Measurements from ENCODE around the gene ORAI1.
"Not testable (repeated sequence)": the region's sequence is repeated elsewhere in the genome, so short reads cannot be mapped to it uniquely, and the experiment has no call there.

ORAI1 gene

DNA sequence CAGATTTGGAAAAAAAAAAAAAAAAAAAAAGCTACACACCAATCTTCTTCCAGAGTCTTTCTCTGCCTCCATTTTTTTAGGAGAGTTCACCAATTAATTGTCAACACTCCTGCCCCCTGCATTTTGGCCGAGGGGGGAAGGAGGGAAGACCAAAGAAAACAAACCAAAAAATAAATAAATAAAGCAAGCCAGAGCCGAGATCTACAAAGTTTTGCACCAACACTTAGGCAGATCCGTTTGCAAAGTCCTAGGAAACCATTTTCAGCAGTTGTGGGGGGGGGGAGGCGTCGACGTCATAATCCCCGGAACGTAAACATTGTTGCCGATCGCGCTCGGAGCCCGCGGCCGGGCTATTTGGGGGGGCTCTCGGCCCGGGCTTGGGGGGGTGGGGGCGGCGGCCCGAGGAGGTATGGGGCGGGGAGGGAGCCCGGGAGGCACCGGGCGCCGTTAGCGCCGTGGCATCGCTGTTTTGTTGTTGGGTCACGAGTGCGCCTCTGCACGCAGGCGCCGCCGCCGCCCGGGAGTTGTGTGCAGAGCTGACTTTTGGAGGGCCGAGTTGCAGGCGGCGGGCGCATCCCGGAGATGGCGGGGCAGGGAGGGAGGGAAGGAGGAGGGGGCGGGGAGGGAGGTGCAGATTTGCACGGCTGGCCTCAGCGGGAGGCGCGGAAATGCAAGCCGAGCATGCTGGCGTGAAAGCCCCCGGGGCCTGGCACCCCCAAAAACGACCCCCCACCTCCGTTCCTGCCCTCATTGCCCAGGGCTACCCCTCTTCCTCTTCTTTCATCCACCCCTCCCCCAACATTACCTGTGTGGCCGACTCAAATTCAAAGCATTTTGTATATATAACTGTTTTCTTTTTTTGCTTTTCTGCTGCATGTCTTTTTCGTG, 46.1 kb upstream of the ORAI1 start:
- no peak for DNase-seq (ENCODE audit: low read depth, low spot score)
- Histone ChIP-seq H3K9me3 (ENCODE audit: insufficient read depth, low read length) (no peaks in the 10 kb centered on the region), H3K4me1 (ENCODE audit: insufficient read depth, insufficient read length) (peaks cover 9% of the 10 kb centered on the region), H3K27me3 (ENCODE audit: insufficient read depth, insufficient read length) (no peaks in the 10 kb centered on the region), H3K4me3 (ENCODE audit: insufficient read length, low read depth) (peak overlapping the region; percentile 81), H3K36me3 (ENCODE audit: insufficient read depth, insufficient read length, low read length) (peaks cover 8% of the 10 kb centered on the region), H3K9ac (ENCODE audit: insufficient read length, low read depth) (peak overlapping the region; percentile 99)
- no peak for TF ChIP-seq YY1 (IDR thresholded peaks at IDR 0.05; ENCODE audit: insufficient read depth, insufficient read length)
- TF ChIP-seq SUZ12 (IDR thresholded peaks at IDR 0.05; ENCODE audit: extremely low read depth, insufficient read depth, insufficient read length), result no peak
- no peak for TF ChIP-seq ZNF274 (IDR thresholded peaks at IDR 0.05; ENCODE audit: low read depth, low read length)

DNA sequence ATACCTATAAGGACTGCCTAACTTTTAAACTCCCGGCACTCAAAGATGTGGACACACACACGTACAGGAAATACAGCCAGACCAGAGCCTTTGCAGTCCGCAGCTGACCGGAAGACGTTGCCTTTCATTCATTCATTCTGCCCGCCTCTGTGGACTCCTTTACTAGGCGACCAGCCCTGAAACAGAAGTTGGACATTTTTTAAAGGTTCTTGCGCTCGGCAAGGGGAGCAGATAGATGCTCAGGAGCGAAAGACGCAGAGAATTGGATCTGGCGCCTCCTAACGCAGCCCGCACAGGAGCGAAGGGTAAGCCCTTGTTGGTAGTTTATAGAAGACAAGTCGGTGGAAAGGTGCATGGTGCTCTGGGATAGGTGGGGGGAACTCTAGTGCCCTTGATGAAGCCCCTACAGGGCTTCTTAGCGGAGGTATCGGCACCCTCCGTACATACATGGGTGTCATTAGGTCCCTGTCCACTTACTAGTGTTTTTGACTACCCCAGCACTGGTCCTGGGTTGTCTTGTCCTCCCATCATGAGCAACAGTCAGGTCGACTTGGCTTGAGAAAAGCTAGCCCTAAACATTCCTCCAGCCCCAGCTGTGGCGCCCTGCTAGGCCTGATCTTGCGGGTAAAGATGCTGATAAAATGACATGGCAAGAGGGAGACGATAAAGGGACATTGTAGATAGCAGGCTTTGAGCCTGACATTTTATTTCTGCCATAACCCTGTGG, 45.2 kb upstream of the ORAI1 start, which contains the start of gene KDM2B:
Gene KDM2B, minus strand, starts transcription at position 65 of the 727 bp plus-strand sequence. CDS start 112 bp downstream, outside the sequence.
- TF ChIP-seq ZNF274 (IDR thresholded peaks at IDR 0.05; ENCODE audit: low read depth, low read length), result no peak
- TF ChIP-seq SUZ12 (IDR thresholded peaks at IDR 0.05; ENCODE audit: extremely low read depth, insufficient read depth, insufficient read length), result no peak
- no peak for TF ChIP-seq YY1 (IDR thresholded peaks at IDR 0.05; ENCODE audit: insufficient read depth, insufficient read length)
- Histone ChIP-seq H3K27me3 (ENCODE audit: insufficient read depth, insufficient read length) (no peaks in the 10 kb centered on the region), H3K36me3 (ENCODE audit: insufficient read depth, insufficient read length, low read length) (no peaks in the 10 kb centered on the region), H3K4me3 (ENCODE audit: insufficient read length, low read depth) (peak within 1 kb of the TSS; percentile 81), H3K9me3 (ENCODE audit: insufficient read depth, low read length) (no peaks in the 10 kb centered on the region), H3K9ac (ENCODE audit: insufficient read length, low read depth) (peak within 1 kb of the TSS; percentile 99), H3K4me1 (ENCODE audit: insufficient read depth, insufficient read length) (peaks cover 6% of the 10 kb centered on the region)
- no peak for DNase-seq (ENCODE audit: low read depth, low spot score)

DNA sequence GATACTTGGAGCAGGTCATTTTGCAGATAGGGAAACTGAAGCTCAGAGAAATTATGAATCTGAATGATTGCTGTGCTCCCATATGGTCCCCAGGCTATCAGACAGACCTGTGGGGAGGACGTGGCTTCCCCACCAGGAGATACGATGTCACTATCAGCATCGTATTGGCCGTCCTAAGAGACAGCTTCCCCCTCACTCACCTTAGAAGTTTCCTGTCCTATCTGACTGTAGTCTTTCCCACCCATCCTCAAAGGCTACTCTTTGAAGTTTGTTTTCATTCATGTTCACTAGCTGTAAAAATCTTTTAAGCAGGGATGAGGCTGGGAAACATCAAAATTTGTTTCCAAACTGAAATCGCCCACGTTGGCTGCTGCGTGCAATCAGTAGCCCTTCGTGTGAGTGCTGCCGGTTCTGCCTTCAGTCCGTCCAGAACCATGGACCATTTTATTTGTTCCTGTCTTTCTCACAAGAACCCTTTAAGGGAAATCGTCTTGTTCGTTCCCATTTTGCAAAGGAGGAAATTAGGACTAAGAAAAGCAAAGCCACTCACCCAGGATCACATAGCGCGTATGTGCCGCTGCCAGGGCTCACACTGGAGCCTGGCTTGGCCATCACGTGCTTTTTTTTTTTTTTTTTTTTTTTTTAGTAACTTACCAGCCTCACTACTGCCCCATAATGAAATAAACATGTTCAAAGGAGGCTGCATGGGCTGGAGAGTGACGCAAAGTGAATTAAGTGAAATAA, 44.5 kb upstream of the ORAI1 start:
- peak overlapping the region; percentile 57 for H3K4me3 ChIP-seq (ENCODE audit: insufficient read length, low read depth)
- no peaks in the 10 kb centered on the region for H3K27me3 ChIP-seq (ENCODE audit: insufficient read depth, insufficient read length)
- peak overlapping the region; percentile 87 for H3K9ac ChIP-seq (ENCODE audit: insufficient read length, low read depth)
- TF ChIP-seq YY1 (IDR thresholded peaks at IDR 0.05; ENCODE audit: insufficient read depth, insufficient read length) (no peak), ZNF274 (IDR thresholded peaks at IDR 0.05; ENCODE audit: low read depth, low read length) (no peak), SUZ12 (IDR thresholded peaks at IDR 0.05; ENCODE audit: extremely low read depth, insufficient read depth, insufficient read length) (no peak)
- H3K4me1 ChIP-seq (ENCODE audit: insufficient read depth, insufficient read length), result peaks cover 3% of the 10 kb centered on the region
- no peak for DNase-seq (ENCODE audit: low read depth, low spot score)
- no peaks in the 10 kb centered on the region for H3K9me3 ChIP-seq (ENCODE audit: insufficient read depth, low read length)
- H3K36me3 ChIP-seq (ENCODE audit: insufficient read depth, insufficient read length, low read length), result no peaks in the 10 kb centered on the region

DNA sequence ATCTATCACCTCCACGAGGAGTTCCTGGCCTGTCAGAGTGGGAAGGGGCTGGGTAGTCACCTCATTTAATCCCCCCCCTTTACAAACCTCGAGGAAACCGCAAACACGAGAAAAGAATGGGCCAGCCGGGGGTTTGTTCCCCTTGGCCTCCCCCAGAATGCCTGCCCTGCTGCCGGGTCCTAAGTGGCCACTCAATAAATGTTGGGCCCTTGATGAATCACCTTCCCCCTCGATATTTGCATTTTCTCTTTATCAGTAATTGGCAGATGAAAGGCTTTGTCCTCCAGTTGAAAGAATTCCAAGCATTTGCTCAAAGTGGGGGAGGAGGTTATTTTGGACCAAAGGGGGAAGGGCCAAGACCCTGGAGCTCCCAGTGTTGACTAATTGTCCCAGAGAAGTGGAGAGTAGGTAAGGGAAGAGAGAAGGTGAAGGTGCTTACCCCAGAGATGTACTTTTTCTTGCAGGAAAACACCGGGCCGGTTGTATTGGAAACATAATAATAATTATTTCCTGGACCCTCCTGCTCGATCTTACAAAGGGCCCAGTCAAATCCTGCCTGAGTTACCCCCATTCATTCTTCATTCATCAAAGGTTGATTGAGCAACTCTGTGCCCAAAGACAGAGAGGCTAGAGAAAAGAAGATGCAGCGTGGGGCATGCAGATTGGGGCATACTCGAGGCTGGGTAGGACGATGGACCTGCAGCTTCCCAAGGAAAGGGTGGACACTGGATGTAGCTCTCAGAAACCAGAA, 43.6 kb upstream of the ORAI1 start:
- TF ChIP-seq YY1 (IDR thresholded peaks at IDR 0.05; ENCODE audit: insufficient read depth, insufficient read length) (no peak), ZNF274 (IDR thresholded peaks at IDR 0.05; ENCODE audit: low read depth, low read length) (no peak), SUZ12 (IDR thresholded peaks at IDR 0.05; ENCODE audit: extremely low read depth, insufficient read depth, insufficient read length) (no peak)
- H3K27me3 ChIP-seq (ENCODE audit: insufficient read depth, insufficient read length), result no peaks in the 10 kb centered on the region
- no peaks in the 10 kb centered on the region for H3K36me3 ChIP-seq (ENCODE audit: insufficient read depth, insufficient read length, low read length)
- H3K9ac ChIP-seq (ENCODE audit: insufficient read length, low read depth), result peak overlapping the region; percentile 87
- peak; percentile 96 for DNase-seq (ENCODE audit: low read depth, low spot score)
- no peaks in the 10 kb centered on the region for H3K9me3 ChIP-seq (ENCODE audit: insufficient read depth, low read length)
- H3K4me1 ChIP-seq (ENCODE audit: insufficient read depth, insufficient read length), result peaks cover 3% of the 10 kb centered on the region
- H3K4me3 ChIP-seq (ENCODE audit: insufficient read length, low read depth), result peak overlapping the region; percentile 57

DNA sequence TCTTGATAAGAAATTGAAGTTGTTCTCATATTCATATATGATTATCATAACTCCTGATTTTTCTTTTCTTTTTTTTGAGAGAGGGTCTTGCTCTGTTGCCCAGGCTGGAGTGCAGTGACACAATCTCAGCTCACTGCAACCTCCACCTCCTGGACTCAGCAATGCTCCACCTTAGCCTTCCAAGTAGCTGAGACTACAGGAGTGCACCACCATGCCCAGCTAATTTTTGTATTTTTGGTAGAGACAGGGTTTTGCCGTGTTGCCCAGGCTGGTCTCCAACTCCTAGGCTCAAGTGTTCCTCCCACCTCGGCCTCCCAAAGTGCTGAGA, 43.0 kb upstream of the ORAI1 start:
- not testable (repeated sequence) for H3K9me3 ChIP-seq (ENCODE audit: insufficient read depth, low read length); H3K4me1 ChIP-seq (ENCODE audit: insufficient read depth, insufficient read length); H3K36me3 ChIP-seq (ENCODE audit: insufficient read depth, insufficient read length, low read length); H3K27me3 ChIP-seq (ENCODE audit: insufficient read depth, insufficient read length); H3K4me3 ChIP-seq (ENCODE audit: insufficient read length, low read depth); DNase-seq (ENCODE audit: low read depth, low spot score)
- peak overlapping the region; percentile 29 for H3K9ac ChIP-seq (ENCODE audit: insufficient read length, low read depth)

DNA sequence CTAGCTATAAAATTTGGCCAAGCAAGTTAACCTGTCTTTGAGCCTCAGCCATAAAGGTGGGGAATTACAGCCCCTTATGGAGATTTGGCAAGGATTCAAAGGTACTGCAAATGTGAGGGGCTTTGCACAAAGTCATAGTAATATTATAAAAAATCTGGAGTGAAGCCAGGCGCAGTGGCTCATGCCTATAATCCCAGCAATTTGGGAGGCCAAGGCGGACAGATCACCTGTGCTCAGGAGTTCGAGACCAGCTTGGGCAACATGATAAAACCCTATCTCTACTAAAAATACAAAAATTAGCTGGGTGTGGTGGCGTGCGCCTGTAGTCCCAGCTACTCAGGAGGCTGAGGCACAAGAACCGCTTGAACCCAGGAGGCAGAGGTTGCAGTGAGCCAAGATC, 41.4 kb upstream of the ORAI1 start:
- not testable (repeated sequence) for H3K4me3 ChIP-seq (ENCODE audit: insufficient read length, low read depth); H3K9ac ChIP-seq (ENCODE audit: insufficient read length, low read depth); H3K36me3 ChIP-seq (ENCODE audit: insufficient read depth, insufficient read length, low read length); H3K4me1 ChIP-seq (ENCODE audit: insufficient read depth, insufficient read length); H3K9me3 ChIP-seq (ENCODE audit: insufficient read depth, low read length); DNase-seq (ENCODE audit: low read depth, low spot score); H3K27me3 ChIP-seq (ENCODE audit: insufficient read depth, insufficient read length)
